Stimulated activated CD8-positive, alpha-beta memory T cell treated with anti-CD3 and anti-CD28 coated beads, Interleukin-2, amount 100 ng/mL, for 1 hour (primary cell): ENCODE results near the gene TRERF1.
"Not testable (repeated sequence)": the region's sequence is repeated elsewhere in the genome, so short reads cannot be mapped to it uniquely, and the experiment has no call there.

ENCODE experiments used
- DNase-seq, 2 donors: peaks; one replicate each; pipeline ENCODE4 v3.0.0-alpha.2; 2020; ENCODE audit warnings: low read depth in 2 of 2

The TRERF1 gene

GRCh38 chr6:42449917-42450476 lies 1.7 kb downstream of the TRERF1 start:
- DNase-seq = no peak

GRCh38 chr6:42448927-42449659 lies 2.6 kb downstream of the TRERF1 start:
- DNase-seq = no peak

- no peak for DNase-seq
These were observed 3.3 kb downstream of the TRERF1 start for GRCh38 chr6:42448391-42448790.

DNA sequence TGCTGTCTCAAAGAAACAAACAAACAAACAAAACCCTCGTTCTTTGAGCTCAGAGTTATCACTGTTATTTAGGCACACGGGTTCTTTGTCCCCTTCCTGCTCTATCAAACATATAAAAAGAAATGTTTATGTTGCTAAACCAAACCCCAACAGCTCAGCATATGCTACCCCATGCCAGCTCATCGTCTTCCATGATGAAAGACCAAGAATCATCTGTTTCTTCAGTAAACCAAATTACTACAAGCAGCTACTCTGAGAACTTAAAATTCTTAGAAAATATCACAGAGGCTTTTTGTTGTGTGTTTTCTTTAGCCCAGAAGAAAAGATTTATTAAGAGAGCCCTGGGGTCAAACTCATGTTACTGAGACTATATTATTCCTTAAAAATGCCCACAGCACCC lies 4.7 kb downstream of the TRERF1 start:
- no peak for DNase-seq

- DNase-seq = no peak
These were observed 5.4 kb downstream of the TRERF1 start for GRCh38 chr6:42446370-42446769.

GRCh38 chr6:42445955-42446354 lies 5.8 kb downstream of the TRERF1 start:
- not testable (repeated sequence) for DNase-seq

GRCh38 chr6:42443312-42444060 lies 8.2 kb downstream of the TRERF1 start:
- DNase-seq = no peak

DNA sequence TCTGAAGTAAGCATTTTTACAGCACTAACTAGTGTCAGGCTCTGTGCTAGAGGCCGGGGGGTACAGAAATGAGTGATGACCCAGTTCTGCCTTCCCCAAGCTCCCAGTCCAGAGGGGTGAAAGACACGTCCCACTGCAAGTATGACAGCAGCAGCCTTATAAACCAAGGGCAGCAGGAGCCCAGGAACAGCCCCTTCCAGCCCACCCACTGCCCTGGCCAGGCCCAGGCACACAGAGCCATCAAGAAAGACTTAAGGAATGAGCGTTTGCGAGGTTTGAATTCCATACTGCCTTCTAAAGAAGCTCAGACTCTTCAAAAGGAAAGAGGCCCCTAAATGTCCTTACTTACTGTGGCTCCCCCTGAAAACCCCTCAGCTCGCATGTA lies 10.0 kb downstream of the TRERF1 start:
- no peak for DNase-seq

DNA sequence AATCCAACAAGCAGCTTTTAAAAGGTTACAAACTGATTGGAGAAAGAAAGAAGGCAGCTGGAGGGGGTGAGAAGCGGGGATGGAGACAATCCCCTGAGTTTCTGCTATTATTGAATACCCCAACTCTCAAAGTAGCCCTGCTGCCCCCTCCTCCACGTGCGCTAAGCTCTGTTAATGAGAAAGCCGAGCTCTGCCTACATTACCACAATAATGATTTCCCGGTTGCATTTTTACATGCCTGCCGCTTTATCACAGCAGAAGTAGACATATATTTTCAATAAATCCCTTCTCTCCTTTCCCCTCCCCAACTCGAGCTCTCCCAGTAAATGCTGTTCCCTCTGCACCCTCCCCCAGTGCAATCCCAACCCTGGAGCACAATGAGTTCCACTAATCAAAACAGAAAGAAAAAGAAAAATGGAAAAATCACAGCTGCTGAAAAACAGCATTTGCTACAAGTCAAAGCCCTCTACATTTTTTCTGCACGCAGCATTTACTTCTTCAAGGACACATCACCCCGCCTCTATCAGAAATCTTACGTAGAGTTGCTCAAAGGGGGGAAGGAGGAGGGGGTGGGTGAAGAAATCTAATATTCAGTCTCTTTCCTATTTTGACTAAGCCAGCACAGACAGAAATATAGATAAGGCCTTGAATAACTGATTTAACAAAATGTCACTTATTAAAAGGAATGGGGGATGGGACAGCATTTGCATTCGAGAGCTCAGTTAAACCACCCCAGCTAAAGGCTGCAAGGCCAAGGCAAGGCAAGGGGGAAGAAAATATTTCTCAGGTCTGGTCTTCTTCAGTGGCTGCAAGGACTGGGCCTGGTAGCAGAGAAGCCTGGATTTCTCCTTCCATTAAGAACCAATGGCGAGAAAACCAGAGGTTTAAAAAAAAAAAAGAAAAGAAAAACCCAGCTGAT lies 10.7 kb downstream of the TRERF1 start:
- no peak for DNase-seq

DNA sequence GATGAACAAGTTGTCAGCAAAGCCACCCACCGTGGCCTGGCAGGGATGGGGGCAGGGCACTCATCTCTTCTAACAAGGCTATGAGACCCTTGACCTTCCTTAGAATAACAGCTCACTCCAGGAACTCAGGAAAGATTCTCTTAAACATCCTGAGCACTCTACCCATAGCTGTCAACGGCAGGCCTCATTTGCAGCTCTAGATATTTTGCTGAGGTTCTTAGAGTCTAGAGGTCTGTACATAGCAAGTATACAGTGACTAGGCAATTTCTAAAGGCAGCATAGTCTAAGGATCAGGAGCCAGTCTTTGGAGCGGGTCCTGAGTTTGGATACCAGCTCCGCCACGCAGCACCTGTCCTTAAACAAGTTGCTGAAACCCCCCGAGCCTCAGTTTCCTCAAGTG lies 11.7 kb downstream of the TRERF1 start:
- no peak for DNase-seq

DNA sequence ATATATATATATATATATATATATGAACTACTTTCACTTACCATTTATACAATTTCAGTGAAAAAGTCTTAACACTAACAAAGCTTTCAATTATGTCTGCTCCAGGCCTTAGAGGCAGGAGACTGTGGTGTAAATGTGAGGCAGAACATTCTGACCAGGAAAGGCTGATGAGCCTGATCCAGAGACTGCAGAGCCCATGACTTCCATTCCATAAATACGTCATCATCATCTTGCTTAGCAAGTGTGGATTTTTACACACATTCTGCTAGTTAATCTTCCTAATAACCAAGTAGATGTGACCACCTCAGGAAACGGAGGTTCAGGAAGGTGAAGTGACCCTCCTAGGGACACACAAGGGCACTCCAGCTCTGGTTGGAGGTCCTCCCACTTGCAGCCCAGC lies 14.9 kb downstream of the TRERF1 start:
- DNase-seq = no peak

DNA sequence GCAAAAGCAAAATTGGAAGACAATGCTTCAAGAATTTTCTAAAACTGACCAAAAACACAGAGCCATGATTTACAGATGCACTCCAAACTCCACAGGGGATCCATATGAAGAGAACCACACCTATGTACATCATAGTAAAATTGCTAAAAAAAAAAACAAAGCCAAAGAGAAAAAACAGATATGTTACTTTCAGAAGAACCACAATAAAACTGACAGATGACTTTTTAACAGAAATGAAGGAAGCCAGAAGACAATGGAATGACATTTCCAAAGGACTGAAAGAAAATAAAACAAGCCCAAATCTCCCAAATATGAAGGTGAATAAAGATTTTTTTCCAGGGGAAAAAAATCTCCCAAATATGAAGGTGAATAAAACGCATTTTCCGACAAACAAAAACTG lies 17.5 kb downstream of the TRERF1 start:
- DNase-seq = no peak

DNA sequence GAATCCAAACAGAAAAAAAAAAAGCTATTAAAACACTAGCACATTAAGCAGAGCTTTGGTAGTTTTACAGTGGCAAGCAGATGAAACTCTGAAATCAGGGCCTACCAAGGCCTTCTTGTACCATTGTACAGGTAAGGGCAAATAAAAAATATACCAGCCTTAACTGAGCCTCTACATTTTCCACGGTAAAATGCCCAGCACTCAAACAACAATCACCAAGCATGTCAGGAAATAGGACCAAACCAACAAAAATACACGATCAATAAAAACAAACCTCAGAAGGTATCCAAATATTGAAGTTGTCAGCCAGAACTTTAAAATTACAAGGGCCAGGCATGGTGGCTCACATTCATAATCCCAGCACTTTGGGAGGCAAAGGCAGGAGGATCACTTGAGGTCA lies 18.3 kb downstream of the TRERF1 start:
- no peak for DNase-seq

DNA sequence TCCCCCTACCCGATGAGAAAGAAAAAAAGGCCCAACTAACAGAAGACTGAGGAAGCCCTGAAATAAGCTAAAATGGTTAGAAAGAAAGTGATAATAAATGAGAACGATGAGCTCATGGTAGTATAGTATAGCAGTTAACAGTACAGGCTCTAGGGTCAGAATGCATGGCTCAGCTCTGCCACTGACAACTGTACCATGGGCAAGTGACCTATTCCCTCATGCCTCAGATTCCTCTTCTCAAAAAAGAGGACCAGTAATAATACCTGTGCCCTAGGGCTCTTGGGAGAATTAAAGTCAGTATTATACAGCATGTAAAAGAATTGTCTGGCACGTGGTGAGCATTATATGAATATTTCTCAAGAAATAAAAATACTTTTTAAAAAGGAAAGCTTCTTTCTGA lies 19.8 kb downstream of the TRERF1 start:
- DNase-seq = no peak

DNA sequence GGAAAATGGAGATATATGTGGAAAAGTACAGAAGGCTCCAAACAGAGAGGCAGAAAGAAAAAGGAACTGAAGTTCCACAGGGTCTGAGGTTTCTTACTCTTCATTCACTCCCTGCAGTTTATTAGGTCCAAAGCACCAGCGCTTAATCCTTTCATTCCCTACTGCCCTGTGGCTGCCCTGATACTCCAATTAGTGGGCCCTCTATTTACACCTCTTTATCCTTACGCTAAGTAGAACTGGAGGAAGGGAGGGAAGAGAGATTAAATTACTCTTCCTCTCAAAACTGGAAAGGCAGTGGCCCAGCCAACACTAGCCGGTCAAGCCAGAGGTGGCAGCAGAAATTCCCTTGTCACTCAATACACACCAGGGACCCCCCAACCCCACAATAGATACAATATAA lies 20.4 kb downstream of the TRERF1 start:
- DNase-seq = no peak

DNA sequence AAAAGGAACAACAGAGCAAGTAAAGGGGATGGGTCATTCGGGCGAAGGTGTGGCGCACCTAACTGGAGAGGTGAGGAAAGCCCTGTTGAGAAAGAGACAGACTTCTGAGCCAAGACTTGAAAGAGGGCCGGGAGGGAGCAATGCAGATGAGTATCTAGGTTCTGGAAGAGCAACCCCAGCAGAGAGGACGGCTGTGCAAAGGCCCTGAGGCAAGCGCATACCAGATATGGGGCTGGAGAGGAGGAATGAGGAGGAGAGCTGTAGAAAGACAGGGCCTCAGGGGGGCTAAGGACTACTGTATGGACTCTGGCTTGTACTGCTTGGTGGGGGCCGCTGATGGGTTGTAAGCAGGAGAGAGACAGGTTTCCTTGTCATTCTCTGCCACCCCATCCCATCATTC lies 21.9 kb downstream of the TRERF1 start:
- DNase-seq = no peak

DNA sequence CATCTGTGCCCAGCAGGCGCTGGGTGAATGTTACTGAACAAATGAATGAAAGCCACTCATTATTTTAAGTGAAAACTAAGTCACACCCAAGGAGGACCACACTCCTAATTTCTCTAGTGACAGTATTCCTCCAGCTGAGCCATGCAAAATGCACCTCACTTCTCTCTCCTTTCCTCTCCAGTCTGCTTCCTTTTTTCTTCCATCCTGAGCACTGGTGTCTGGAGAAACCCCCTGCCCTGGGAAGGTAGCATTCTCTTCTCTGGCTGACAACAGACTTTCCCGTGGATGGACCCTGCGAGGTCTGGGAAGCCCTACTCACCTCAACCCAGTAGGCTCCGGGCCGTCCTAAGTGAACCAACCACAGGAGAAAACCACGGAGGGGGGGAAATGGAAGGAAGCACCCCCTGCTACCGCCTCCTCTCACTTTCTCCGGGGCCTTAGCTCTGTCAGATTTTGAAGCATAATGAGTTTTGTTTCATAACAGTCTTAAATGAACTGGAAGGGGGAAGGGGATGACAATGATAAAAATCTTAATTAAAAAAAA lies 22.6 kb downstream of the TRERF1 start:
- no peak for DNase-seq

GRCh38 chr6:42428326-42429041 lies 23.2 kb downstream of the TRERF1 start:
- peak in 1 of 2 donors; percentile 16 for DNase-seq

GRCh38 chr6:42427871-42428270 lies 23.9 kb downstream of the TRERF1 start:
- no peak for DNase-seq

- no peak for DNase-seq
These were observed 25.5 kb downstream of the TRERF1 start for GRCh38 chr6:42426191-42426590.

GRCh38 chr6:42424906-42425474 lies 26.7 kb downstream of the TRERF1 start:
- no peak for DNase-seq
